HG02798 (cell line): ENCODE results near the gene CAMK2D.

ENCODE experiments used
- ATAC-seq: cut with Tn5 transposase; IDR thresholded peaks from one replicate; pipeline ENCODE4 v1.9.1; 2021; ENCODE audit warnings: mild to moderate bottlenecking; ENCODE audit not compliant: unreplicated experiment, poor library complexity

CAMK2D gene

DNA sequence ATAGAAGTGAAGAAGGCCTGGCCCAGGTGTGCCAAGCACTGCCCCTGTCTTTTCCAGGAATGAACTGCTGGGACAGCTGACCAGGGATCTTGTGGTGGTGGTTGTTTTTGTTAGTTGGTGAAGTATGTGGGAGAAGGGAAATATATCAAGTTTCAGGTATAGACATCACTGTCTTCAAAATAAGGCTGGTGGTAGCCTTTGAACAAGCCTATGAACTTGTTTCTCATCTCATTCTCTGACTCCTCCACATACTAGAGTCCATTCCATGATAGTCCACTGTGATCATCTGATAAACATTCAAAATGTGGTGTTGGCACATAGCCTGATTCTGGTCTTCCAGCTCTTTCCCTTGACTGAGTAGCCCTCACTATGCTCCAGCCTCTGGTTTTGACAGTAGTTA, 303.7 kb downstream of the CAMK2D start:
- ATAC-seq = no peak

DNA sequence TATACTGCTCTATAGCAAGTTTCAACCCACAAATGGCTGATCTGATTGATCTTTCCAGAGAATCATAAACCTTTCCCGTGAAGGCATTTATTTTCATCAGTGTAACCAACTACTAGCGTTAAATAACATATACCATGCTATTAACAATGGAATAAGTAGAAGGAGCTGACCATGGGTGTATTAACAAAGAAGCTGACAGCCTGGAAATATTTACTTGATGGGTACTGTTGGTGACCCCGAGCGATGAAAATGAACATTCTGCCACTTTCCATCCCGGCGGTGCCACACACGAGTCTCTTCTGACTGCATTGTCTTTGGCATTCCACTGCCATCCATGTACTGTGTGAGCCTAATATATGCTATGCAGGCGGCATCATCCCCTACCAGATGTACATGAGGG, 304.4 kb downstream of the CAMK2D start:
- ATAC-seq = no peak

DNA sequence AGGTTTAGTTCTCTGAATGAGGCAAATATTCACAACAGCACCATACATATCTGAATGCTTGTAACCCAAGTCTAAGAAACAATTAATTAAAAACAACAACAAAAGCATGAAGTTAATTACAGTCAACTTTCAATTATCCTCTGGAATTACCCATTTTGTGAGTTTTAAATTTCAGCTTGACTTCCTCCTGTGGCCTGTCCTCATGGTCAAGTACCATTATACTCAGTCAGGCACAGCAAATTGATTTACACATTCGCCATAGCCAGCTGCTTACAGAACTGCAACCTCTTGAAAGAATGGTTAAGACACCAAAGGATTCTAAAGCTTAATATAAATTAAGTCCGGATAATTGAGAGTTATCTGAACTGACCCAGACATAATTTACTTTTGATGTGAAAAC, 306.5 kb downstream of the CAMK2D start:
- no peak for ATAC-seq

DNA sequence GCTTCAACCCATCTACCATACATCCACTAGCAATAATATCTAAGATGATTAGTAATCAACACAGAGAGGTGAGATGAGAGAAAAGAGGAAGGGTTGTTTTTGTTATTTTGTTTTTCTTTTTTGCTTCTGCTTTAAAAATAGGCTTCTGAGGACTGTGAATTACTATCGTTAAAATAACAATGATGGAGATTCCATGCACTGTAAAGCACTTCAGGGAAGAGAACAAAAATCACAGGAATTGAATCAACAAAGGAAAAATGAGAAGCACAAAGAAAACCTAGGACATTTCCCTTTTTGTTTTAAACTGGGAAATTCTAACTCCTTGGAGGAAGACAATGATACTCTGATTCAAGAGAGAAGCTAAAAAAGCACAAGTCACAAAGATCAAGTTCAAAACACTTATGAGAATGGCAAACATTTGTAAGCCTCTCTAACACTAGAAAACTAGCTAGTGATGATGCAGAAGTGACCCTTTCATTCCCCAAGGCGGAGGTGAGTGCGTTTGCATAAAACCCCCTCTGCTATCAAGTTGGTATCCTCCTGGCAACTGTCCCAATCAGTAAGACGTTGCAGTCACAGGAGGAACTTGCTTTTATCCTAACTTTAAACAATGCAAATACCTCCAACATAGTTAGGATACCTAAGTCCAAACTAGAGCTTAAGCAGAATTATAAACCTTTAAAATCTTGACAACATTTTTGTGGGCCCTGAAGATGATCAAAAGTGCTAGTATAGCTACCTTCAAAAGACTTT, 308.5 kb downstream of the CAMK2D start:
- no peak for ATAC-seq

- ATAC-seq = no peak
These were observed 309.4 kb downstream of the CAMK2D start for GRCh38 chr4:113452152-113452551.

DNA sequence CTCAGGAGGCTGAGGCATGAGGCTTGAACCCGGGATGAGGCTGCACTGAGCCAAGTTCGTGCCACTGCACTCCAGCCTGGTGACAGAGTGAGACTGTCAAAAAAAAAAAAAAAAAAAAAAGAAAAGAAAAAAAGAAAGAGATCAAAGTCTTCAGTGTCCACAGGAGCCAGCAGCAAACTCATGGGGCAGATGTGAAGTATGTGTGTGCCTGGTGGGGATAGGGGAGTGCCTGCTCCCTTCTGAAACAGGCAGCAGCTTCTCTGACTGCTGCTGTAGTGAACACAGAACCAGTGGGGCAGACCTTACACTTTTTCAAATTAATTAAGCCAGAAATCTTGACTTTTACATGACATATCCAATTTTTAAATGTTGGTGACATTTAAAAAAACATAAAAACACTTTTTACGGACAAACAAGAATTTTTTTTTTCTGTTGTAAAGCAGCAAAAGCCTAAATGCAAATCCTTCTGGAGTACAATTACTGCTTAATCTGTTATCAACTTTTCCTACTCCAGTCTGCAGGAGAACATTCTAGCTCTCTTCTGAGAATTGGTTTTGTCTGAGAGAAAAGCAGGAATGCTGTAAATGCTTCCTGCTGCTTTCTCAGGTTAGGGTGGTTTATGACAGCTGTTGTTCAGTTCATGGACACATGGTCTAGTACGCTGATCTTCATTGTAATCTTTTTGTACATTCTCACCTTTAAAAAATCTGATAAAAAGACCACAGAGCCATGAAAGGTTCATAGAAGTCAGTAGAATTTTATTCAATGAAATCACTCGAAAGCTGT, 311.1 kb downstream of the CAMK2D start:
- no peak for ATAC-seq

GRCh38 chr4:113449410-113449974, 312.0 kb downstream of the CAMK2D start:
- ATAC-seq = no peak

- ATAC-seq = peak; percentile 77
These were observed 313.8 kb downstream of the CAMK2D start for GRCh38 chr4:113447769-113448168.

GRCh38 chr4:113447061-113447460, 314.5 kb downstream of the CAMK2D start:
- ATAC-seq = no peak

DNA sequence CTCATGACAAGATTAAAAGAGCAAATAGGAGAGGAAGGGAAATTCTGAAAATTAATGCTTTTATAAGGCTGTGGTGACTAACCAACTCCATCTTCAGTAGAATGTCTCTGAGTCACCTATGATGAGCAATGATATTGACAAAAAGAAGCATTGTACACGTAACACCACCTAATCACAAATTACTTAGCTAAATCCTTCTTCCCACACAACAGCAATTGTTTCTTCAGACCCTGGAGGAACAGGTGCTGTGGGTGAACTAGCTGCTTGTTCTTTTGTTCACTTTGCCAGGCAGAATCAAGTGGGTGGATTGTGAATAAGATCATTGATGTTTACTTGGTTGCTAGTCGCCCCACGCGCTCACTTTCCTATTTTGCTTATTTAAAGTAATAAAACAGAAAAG, 315.5 kb downstream of the CAMK2D start:
- ATAC-seq = no peak

- ATAC-seq = no peak
These were observed 316.3 kb downstream of the CAMK2D start for GRCh38 chr4:113445286-113445685.

DNA sequence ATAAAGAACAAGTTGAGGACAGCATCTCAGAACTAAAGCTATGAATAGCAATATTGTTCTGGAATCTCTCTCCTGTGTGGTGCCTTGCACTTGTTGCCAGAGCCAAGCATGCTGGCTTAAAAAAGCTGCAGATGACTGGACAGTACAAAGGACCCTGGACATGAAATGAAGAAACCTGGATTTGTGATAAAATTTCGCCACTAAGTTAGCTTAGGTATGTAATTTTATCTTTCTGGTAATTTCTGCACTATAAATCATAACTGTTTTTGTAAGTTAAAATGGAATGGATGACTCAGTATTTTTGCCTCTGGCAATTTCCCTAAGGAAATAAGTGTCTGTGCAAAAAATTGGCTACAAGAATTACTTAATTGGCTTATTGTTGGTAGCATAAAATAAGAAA, 317.2 kb downstream of the CAMK2D start:
- ATAC-seq = no peak

GRCh38 chr4:113442826-113443225, 318.7 kb downstream of the CAMK2D start:
- ATAC-seq = no peak

DNA sequence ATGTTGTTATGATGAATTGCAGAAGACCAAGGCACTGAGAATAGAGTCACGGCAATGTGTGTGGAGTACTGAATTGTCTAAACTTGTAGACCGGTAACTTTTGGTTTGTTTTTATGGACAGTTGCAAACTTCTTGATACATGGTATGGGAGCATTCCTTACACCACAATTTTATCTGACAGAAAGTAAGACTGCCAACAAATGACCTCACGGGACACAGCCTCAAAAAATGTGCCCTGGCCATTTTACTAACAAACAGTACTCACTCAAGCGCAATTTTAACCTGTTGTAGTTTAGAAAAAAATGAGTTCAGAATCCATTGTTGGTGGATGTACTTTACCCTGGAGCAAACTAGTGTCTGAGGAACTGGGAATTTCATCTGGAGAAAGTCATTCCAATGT, 321.2 kb downstream of the CAMK2D start:
- ATAC-seq = no peak

DNA sequence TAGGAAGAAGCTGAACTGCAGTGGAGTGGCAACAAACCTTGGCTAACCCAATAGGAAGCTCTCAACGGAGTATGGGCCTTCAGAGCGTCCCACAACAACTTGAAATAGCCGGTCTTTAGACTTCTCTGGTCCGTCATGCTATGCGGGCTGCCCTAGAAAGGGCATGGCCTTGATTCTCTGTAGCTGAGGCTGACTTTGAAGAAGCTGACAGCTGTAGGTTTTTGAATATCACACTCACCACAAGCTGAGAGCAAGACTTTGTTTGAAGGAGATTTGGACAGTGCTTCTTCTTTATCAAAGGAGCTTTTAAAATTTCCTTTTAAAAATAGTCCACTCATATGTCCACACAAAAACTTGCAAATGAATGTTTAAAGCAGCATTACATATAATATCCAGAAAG, 322.9 kb downstream of the CAMK2D start:
- no peak for ATAC-seq

- ATAC-seq = no peak
These were observed 324.4 kb downstream of the CAMK2D start for GRCh38 chr4:113437129-113437528.

GRCh38 chr4:113436360-113436759, 325.2 kb downstream of the CAMK2D start:
- no peak for ATAC-seq

- ATAC-seq = no peak
These were observed 325.6 kb downstream of the CAMK2D start for GRCh38 chr4:113435893-113436292.

GRCh38 chr4:113434247-113434587, 327.3 kb downstream of the CAMK2D start:
- no peak for ATAC-seq

DNA sequence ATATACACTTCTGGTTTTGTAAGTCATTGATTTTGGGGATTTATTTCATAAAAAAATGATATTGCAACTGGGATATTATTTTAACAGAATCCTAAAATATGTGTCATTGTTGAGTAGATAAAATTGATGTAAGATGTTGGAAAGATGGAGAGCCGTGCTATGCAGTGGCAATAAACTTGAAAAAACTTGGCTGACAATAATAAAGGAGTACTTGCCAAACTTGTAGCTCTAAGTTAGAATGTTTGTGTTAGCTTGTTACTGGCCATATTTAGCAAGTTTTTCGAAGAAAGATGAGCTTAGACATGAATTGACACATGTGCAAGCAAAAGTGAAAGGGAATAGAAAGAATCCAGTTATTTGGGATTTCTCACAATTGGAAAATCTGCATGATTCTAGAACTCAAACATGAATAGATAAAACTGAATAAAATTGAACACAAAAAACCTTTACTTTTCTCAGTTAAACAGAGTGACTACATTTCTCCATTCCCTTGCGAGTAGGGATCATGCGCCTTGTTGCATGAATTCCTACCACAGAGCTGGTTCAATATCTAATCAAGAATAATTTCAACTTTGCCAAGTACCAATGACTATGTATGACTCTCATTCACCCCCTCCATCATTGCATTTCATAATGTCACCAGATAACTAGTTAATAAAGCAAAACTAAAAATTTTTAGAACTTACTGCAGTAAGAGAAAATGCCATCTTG, 327.8 kb downstream of the CAMK2D start:
- no peak for ATAC-seq

DNA sequence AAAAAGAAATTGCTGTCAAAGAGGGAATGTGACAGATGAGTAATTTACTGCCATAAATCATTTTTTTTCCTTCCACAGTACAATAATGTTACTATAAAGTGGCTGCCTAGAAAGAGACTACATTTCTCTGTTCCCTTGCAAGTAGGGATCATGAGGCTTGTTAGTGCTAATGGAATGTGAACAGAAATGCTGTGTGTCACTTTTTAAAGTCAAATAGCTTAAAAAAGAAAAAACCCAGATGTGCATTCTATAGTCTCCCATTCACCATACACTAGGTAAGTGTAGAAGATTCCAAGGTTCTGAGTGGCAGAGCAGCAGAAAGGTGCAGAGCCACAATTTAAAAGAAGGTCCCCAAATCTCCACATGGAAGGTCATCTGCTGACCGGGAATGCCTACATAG, 328.4 kb downstream of the CAMK2D start:
- no peak for ATAC-seq
